SK-N-SH (cell line): ENCODE data around the gene ZNF521. TPM values are rescaled to one million over a fixed set of nuclear protein-coding genes. Genes with fewer than 3 reads are reported as not detected.

Experiments
- CTCF ChIA-PET: fragments of 300-600, 350-600 bp; formaldehyde crosslinking; extraction: SDS; loops from one replicate; lab custom pipeline; 2021; lab: Yijun Ruan, JAX
- POLR2A ChIA-PET: fragments of 350-600 bp; sonication (Branson Sonifier 250); formaldehyde crosslinking; extraction: SDS; loops from one replicate; lab custom pipeline; 2020; ENCODE audit warnings: antibody characterized with exemption, inconsistent platforms; lab: Yijun Ruan, JAX
- DNase-seq: peaks from one replicate; pipeline ENCODE4 v3.0.0; 2012
- H2AFZ ChIP-seq: fragments of 200-600 bp; sonication (generic); 2 replicates; pipeline ENCODE4 v1.8.1; 2016; ENCODE audit warnings: antibody characterized with exemption, mild to moderate bottlenecking, low read depth
- H3F3A ChIP-seq: fragments of 200-600 bp; sonication (generic); replicated peaks from 2 replicates; pipeline ENCODE3; 2016; ENCODE audit warnings: antibody characterized with exemption, mild to moderate bottlenecking; ENCODE audit not compliant: insufficient read depth
- H3K27ac ChIP-seq, 2 experiments: fragments of 200-500 bp in 1 of 2; fragments of 200-600 bp in 1 of 2; sonication (Bioruptor generic) in 1 of 2; sonication (generic), shearing (Covaris generic) in 1 of 2; 2 replicates each; pipeline versions ENCODE4 v1.5.1 to v1.6.1; 2014 to 2016; ENCODE audit warnings: low read depth in 2 of 2, inconsistent platforms in 1 of 2, low read length in 1 of 2, mild to moderate bottlenecking in 1 of 2, mixed read lengths in 1 of 2
- H3K27me3 ChIP-seq: fragments of 200-600 bp; sonication (generic), shearing (Covaris generic); 2 replicates; pipeline ENCODE4 v1.6.1; 2016; ENCODE audit warnings: mixed run types; ENCODE audit not compliant: insufficient read depth
- H3K36me3 ChIP-seq, 2 experiments: fragments of 200-500 bp in 1 of 2; fragments of 200-600 bp in 1 of 2; sonication (Bioruptor generic) in 1 of 2; sonication (generic) in 1 of 2; replicated peaks in 1 of 2; 2 replicates each; pipeline versions ENCODE3 to v1.5.1; 2014 to 2016; ENCODE audit warnings: low read length in 1 of 2, mild to moderate bottlenecking in 1 of 2; ENCODE audit not compliant: insufficient read depth in 2 of 2, control insufficient read depth in 1 of 2
- H3K4me1 ChIP-seq, 2 experiments: fragments of 200-500 bp in 1 of 2; fragments of 200-600 bp in 1 of 2; sonication (Bioruptor generic) in 1 of 2; sonication (generic), shearing (Covaris generic) in 1 of 2; 2 replicates each; pipeline versions ENCODE4 v1.5.1 to v1.6.1; 2014 to 2016; ENCODE audit warnings: low read depth in 1 of 2, low read length in 1 of 2, mixed run types in 1 of 2; ENCODE audit not compliant: insufficient read depth in 2 of 2, control insufficient read depth in 1 of 2
- H3K4me2 ChIP-seq: fragments of 200-600 bp; sonication (generic), shearing (Covaris generic); 2 replicates; pipeline ENCODE4 v1.6.1; 2017; ENCODE audit warnings: mixed run types
- H3K4me3 ChIP-seq, 2 experiments: fragments of 200-500 bp in 1 of 2; fragments of 200-600 bp in 1 of 2; sonication (Bioruptor generic) in 1 of 2; sonication (generic), shearing (Covaris generic) in 1 of 2; 2 replicates each; pipeline versions ENCODE4 v1.5.1 to v1.8.1; 2014 to 2016; ENCODE audit warnings: low read depth in 2 of 2, inconsistent platforms in 1 of 2, low read length in 1 of 2, mild to moderate bottlenecking in 1 of 2, mixed read lengths in 1 of 2, moderate library complexity in 1 of 2
- H3K79me2 ChIP-seq: fragments of 200-600 bp; sonication (generic); 2 replicates; pipeline ENCODE4 v1.8.1; 2017; ENCODE audit warnings: mild to moderate bottlenecking; ENCODE audit not compliant: insufficient read depth
- H3K9ac ChIP-seq: fragments of 200-600 bp; sonication (generic); 2 replicates; pipeline ENCODE4 v1.6.1; 2017; ENCODE audit warnings: mixed run types
- H3K9me2 ChIP-seq: fragments of 200-600 bp; sonication (generic); 2 replicates; pipeline ENCODE4 v1.6.1; 2017; ENCODE audit warnings: mixed run types
- H3K9me3 ChIP-seq: fragments of 200-600 bp; sonication (generic); 2 replicates; pipeline ENCODE4 v1.6.1; 2017; ENCODE audit warnings: mixed run types, mild to moderate bottlenecking, moderate library complexity
- H4K20me1 ChIP-seq: fragments of 200-600 bp; sonication (generic); 2 replicates; pipeline ENCODE4 v1.6.1; 2017; ENCODE audit warnings: mild to moderate bottlenecking, mixed run types; ENCODE audit not compliant: insufficient read depth
- CHD2 ChIP-seq: fragments of 150-350 bp; IDR thresholded peaks from 2 replicates; pipeline ENCODE4 v1.6.1; 2018; ENCODE audit warnings: low read length; ENCODE audit not compliant: partially characterized antibody
- ELF1 ChIP-seq: IDR thresholded peaks from 2 replicates; pipeline ENCODE4 v1.4.0; 2012
- EP300 ChIP-seq, 2 experiments: IDR thresholded peaks; 2 replicates each; pipeline versions ENCODE4 v1.4.0 to v1.6.1; 2012; ENCODE audit warnings: borderline replicate concordance in 1 of 2, low read depth in 1 of 2, low read length in 1 of 2
- EZH2phosphoT487 ChIP-seq: fragments of 200-600 bp; sonication (generic); IDR thresholded peaks from 2 replicates; pipeline ENCODE4 v1.6.1; 2017; ENCODE audit warnings: low read depth, mixed run types, mild to moderate bottlenecking, antibody characterized with exemption, moderate library complexity, borderline replicate concordance
- FOSL2 ChIP-seq: IDR thresholded peaks from 2 replicates; pipeline ENCODE4 v1.4.0; 2012; ENCODE audit warnings: low read depth, mild to moderate bottlenecking, moderate library complexity, borderline replicate concordance
- FOXJ3 ChIP-seq: sonication (generic); formaldehyde crosslinking; IDR thresholded peaks from 2 replicates; pipeline ENCODE4 v1.5.1; 2020; ENCODE audit warnings: mild to moderate bottlenecking, missing genetic modification reagents
- JUND ChIP-seq: IDR thresholded peaks from 2 replicates; pipeline ENCODE4 v1.4.0; 2012
- MEF2A ChIP-seq: IDR thresholded peaks from 2 replicates; pipeline ENCODE4 v1.4.0; 2012; ENCODE audit warnings: low read depth, borderline replicate concordance
- NFIC ChIP-seq: IDR thresholded peaks from 2 replicates; pipeline ENCODE4 v1.4.0; 2012; ENCODE audit warnings: borderline replicate concordance
- NRF1 ChIP-seq: IDR thresholded peaks from 2 replicates; pipeline ENCODE4 v1.6.1; 2012; ENCODE audit warnings: low read depth, mild to moderate bottlenecking, low read length
- POLR2AphosphoS5 ChIP-seq: IDR thresholded peaks from 2 replicates; pipeline ENCODE4 v1.6.1; 2012; ENCODE audit warnings: low read depth, low read length
- TAF1 ChIP-seq: IDR thresholded peaks from 2 replicates; pipeline ENCODE4 v1.6.1; 2012; ENCODE audit warnings: low read depth, mild to moderate bottlenecking, low read length, moderate library complexity, borderline replicate concordance
- TCF12 ChIP-seq: IDR thresholded peaks from 2 replicates; pipeline ENCODE4 v1.4.0; 2012
- TEAD4 ChIP-seq: IDR thresholded peaks from 2 replicates; pipeline ENCODE4 v1.4.0; 2012; ENCODE audit warnings: mild to moderate bottlenecking, borderline replicate concordance; ENCODE audit not compliant: insufficient read depth
- YY1 ChIP-seq: IDR thresholded peaks from 2 replicates; pipeline ENCODE4 v1.4.0; 2012; ENCODE audit warnings: low read depth, mild to moderate bottlenecking
- WGBS: methylation state at CpG from one replicate; pipeline ENCODE4 v1.1.6; 2017; ENCODE audit warnings: low lambda C conversion rate; 5-methylcytosine and 5-hydroxymethylcytosine counted together
- polyA plus RNA-seq, 3 experiments: library from polyadenylated mRNA; depleted of rRNA; stranded (reverse); fragments of >200 nt; gene quantifications; 2 replicates each; pipeline ENCODE4 v1.2.3, GENCODE V29; 2012
- TF ChIP-seq, protein P1 (sequence below): fragments of 150-350 bp; IDR thresholded peaks from 2 replicates; pipeline ENCODE4 v1.6.1; 2016; ENCODE audit warnings: mild to moderate bottlenecking, low read depth, low read length
- TF ChIP-seq, protein P2 (sequence below): IDR thresholded peaks from 2 replicates; pipeline ENCODE4 v1.4.0; 2012; ENCODE audit warnings: low read depth
- TF ChIP-seq, protein P3 (sequence below): fragments of 200-600 bp; sonication (generic); IDR thresholded peaks from 2 replicates; pipeline ENCODE4 v1.6.1; 2017; ENCODE audit warnings: antibody characterized with exemption, mild to moderate bottlenecking, moderate library complexity
- TF ChIP-seq, protein P4 (sequence below): fragments of 150-350 bp; IDR thresholded peaks from 2 replicates; pipeline ENCODE4 v1.6.1; 2017; ENCODE audit warnings: antibody characterized with exemption, low read length, low read depth, borderline replicate concordance
- TF ChIP-seq, protein P5 (sequence below): IDR thresholded peaks from 2 replicates; pipeline ENCODE4 v1.6.1; 2012; ENCODE audit warnings: mild to moderate bottlenecking, low read depth, low read length, moderate library complexity

ZNF521 gene
- polyA plus RNA-seq, 1 of the 3 experiments (the other 2 are of a cell fraction) = 14.1 TPM

DNA sequence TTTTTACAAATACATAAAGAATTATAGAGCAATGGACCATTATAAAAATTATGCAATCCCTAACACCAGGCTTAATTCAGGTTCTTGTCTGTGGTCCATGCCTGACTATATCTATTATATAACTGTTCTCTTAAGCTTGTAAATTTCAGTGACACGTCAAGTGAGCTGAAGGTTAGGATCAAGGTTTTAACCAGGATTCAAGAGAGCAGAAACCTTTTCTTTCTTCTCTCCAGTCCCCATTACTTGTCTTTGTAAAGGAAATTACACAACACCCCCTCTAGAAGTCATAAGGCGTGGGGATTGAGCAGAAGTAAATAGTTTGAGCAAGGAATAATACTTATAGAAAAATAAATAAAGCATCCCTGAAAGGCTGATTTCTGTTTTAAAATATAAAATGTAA lies 122.0 kb downstream of the ZNF521 start:
- ChIA-PET CTCF (interaction anchor here (1.0 kb wide), 1 partner anchor 10 kb away, joined by 4 read pairs; no protein-coding TSS in a partner anchor), POLR2A (no interaction called here)
- Histone ChIP-seq H3K9ac (no peak overlapping the region), H3K79me2 (no peaks in the 10 kb centered on the region), H3K9me3 (no peaks in the 10 kb centered on the region), H3K4me1 (peaks cover 0 to 13% of the 10 kb centered on the region in 2 experiments; a peak in 2 of 4 replicates), H3K27me3 (no peaks in the 10 kb centered on the region), H3K4me3 (no peak overlapping the region), H2AFZ (no peak overlapping the region), H4K20me1 (no peaks in the 10 kb centered on the region), H3K27ac (no peak overlapping the region), H3F3A (peaks cover 4% of the 10 kb centered on the region), H3K36me3 (peaks cover 0 to 22% of the 10 kb centered on the region in 2 experiments), H3K9me2 (no peaks in the 10 kb centered on the region), H3K4me2 (no peak overlapping the region)
- DNase-seq = no peak
- WGBS = 84% methylated on average over 2 of the region's 2 CpGs
- TF ChIP-seq ELF1 = no peak
- TF ChIP-seq FOSL2 = no peak
- TF ChIP-seq, protein P1, sequence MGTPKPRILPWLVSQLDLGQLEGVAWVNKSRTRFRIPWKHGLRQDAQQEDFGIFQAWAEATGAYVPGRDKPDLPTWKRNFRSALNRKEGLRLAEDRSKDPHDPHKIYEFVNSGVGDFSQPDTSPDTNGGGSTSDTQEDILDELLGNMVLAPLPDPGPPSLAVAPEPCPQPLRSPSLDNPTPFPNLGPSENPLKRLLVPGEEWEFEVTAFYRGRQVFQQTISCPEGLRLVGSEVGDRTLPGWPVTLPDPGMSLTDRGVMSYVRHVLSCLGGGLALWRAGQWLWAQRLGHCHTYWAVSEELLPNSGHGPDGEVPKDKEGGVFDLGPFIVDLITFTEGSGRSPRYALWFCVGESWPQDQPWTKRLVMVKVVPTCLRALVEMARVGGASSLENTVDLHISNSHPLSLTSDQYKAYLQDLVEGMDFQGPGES = no peak
- TF ChIP-seq NFIC = no peak

DNA sequence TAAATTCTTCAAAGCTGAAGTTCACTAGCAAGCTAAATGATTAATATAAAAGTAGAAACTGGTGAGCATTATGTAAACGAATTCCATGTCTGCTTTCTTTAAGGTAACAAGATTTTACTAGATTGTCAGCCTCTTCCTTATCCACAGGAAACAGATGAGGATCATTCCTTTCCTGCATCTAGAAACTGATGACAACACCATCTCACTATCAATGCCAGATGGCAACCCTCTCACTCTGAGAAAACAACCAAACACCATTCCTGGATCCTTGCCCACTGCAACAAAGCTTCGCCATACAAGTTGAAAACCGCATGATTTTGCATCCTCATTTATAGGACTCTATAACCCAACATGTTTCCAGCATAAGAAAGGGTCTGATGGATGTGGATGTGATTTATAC lies 122.9 kb downstream of the ZNF521 start:
- Histone ChIP-seq H3K79me2 (no peaks in the 10 kb centered on the region), H3K4me2 (peak overlapping the region; percentile 6; the same call in 1 of the 2 replicates)
- TF ChIP-seq EP300 (IDR thresholded peaks at IDR 0.05; ENCODE audit: borderline replicate concordance in 1 of 2, low read depth in 1 of 2, low read length in 1 of 2) (peak in 1 of 2 experiments; percentile 76; a peak in 1 of 4 replicates), FOXJ3 (CRISPR knock-in tag) (peak; percentile 63; the same call in 1 of the 2 replicates), NRF1 (no peak), TCF12 (peak; percentile 91), YY1 (no peak), POLR2AphosphoS5 (0 out of 2 replicates have a peak, but pooled peaks have one; percentile 41), FOSL2 (no peak), CHD2 (peak; percentile 8), TEAD4 (no peak), TAF1 (no peak), MEF2A (no peak), NFIC (peak; percentile 69; the same call in 1 of the 2 replicates), JUND (no peak), EZH2phosphoT487 (no peak)
- TF ChIP-seq, protein P2, sequence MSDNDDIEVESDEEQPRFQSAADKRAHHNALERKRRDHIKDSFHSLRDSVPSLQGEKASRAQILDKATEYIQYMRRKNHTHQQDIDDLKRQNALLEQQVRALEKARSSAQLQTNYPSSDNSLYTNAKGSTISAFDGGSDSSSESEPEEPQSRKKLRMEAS = 0 out of 2 replicates have a peak, but pooled peaks have one; percentile 20
- TF ChIP-seq, protein P3, sequence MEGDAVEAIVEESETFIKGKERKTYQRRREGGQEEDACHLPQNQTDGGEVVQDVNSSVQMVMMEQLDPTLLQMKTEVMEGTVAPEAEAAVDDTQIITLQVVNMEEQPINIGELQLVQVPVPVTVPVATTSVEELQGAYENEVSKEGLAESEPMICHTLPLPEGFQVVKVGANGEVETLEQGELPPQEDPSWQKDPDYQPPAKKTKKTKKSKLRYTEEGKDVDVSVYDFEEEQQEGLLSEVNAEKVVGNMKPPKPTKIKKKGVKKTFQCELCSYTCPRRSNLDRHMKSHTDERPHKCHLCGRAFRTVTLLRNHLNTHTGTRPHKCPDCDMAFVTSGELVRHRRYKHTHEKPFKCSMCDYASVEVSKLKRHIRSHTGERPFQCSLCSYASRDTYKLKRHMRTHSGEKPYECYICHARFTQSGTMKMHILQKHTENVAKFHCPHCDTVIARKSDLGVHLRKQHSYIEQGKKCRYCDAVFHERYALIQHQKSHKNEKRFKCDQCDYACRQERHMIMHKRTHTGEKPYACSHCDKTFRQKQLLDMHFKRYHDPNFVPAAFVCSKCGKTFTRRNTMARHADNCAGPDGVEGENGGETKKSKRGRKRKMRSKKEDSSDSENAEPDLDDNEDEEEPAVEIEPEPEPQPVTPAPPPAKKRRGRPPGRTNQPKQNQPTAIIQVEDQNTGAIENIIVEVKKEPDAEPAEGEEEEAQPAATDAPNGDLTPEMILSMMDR = no peak
- TF ChIP-seq, protein P4, sequence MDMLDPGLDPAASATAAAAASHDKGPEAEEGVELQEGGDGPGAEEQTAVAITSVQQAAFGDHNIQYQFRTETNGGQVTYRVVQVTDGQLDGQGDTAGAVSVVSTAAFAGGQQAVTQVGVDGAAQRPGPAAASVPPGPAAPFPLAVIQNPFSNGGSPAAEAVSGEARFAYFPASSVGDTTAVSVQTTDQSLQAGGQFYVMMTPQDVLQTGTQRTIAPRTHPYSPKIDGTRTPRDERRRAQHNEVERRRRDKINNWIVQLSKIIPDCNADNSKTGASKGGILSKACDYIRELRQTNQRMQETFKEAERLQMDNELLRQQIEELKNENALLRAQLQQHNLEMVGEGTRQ = no peak
- TF ChIP-seq, protein P5, sequence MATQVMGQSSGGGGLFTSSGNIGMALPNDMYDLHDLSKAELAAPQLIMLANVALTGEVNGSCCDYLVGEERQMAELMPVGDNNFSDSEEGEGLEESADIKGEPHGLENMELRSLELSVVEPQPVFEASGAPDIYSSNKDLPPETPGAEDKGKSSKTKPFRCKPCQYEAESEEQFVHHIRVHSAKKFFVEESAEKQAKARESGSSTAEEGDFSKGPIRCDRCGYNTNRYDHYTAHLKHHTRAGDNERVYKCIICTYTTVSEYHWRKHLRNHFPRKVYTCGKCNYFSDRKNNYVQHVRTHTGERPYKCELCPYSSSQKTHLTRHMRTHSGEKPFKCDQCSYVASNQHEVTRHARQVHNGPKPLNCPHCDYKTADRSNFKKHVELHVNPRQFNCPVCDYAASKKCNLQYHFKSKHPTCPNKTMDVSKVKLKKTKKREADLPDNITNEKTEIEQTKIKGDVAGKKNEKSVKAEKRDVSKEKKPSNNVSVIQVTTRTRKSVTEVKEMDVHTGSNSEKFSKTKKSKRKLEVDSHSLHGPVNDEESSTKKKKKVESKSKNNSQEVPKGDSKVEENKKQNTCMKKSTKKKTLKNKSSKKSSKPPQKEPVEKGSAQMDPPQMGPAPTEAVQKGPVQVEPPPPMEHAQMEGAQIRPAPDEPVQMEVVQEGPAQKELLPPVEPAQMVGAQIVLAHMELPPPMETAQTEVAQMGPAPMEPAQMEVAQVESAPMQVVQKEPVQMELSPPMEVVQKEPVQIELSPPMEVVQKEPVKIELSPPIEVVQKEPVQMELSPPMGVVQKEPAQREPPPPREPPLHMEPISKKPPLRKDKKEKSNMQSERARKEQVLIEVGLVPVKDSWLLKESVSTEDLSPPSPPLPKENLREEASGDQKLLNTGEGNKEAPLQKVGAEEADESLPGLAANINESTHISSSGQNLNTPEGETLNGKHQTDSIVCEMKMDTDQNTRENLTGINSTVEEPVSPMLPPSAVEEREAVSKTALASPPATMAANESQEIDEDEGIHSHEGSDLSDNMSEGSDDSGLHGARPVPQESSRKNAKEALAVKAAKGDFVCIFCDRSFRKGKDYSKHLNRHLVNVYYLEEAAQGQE = no peak

More for the DNA sequence above, 122.9 kb downstream of the ZNF521 start:
- no peaks in the 10 kb centered on the region for H3K9me2 ChIP-seq
- H2AFZ ChIP-seq = no peak overlapping the region
- H3K27me3 ChIP-seq = no peaks in the 10 kb centered on the region
- no peaks in the 10 kb centered on the region for H4K20me1 ChIP-seq
- no peak overlapping the region for H3K4me3 ChIP-seq
- POLR2A ChIA-PET = no interaction called here
- H3K27ac ChIP-seq = peak overlapping the region; percentile 25 to 34; a peak in 2 of 4 replicates
- peaks cover 0 to 13% of the 10 kb centered on the region in 2 experiments; a peak in 2 of 4 replicates for H3K4me1 ChIP-seq
- WGBS = 14% methylated on average over 3 of the region's 3 CpGs
- H3F3A ChIP-seq = peaks cover 4% of the 10 kb centered on the region
- CTCF ChIA-PET = interaction anchor here (0.8 to 1.1 kb wide), 2 partner anchors 10 to 21 kb away, joined by 3 read pairs; no protein-coding TSS in a partner anchor
- DNase-seq = peak; percentile 59
- H3K36me3 ChIP-seq = peaks cover 0 to 23% of the 10 kb centered on the region in 2 experiments
- H3K9ac ChIP-seq = no peak overlapping the region
- H3K9me3 ChIP-seq = no peaks in the 10 kb centered on the region
